Activated CD8-positive, alpha-beta T cell treated with anti-CD3 and anti-CD28 coated beads, Interleukin-2, amount 10 ng/mL, durations not matched to agents 7 days and 5 days (primary cell): ENCODE results near the gene ARPC1B. TPM values are rescaled to one million over a fixed set of nuclear protein-coding genes. Genes with fewer than 3 reads are reported as not detected.
A peak's percentile ranks its signal among the peaks of the same experiment; 100 is the strongest.

ENCODE experiments used
- ATAC-seq: fragments of 150-1000 bp; cut with Tn5 transposase; one replicate; pipeline ENCODE4 v1.10.0; 2021; ENCODE audit warnings: moderate library complexity
- CTCF ChIA-PET: fragments of 350-600 bp; sonication (Branson Sonifier 250); formaldehyde crosslinking; loops from one replicate; lab custom pipeline; 2021; ENCODE audit warnings: antibody characterized with exemption; lab: Charles Lee
- POLR2A ChIA-PET: fragments of 350-600 bp; sonication (Branson Sonifier 250); formaldehyde crosslinking; loops from one replicate; lab custom pipeline; 2021; ENCODE audit warnings: antibody characterized with exemption; lab: Charles Lee
- DNase-seq: peaks from one replicate; pipeline ENCODE4 v3.0.0-alpha.2; 2020
- H3K27ac Mint-ChIP-seq: one replicate; pipeline ENCODE4 v1.8.0; 2021; ENCODE audit warnings: mild to moderate bottlenecking, mixed read lengths
- H3K27me3 Mint-ChIP-seq: one replicate; pipeline ENCODE4 v1.8.0; 2021; ENCODE audit warnings: low read depth, mixed read lengths
- H3K36me3 Mint-ChIP-seq: one replicate; pipeline ENCODE4 v1.8.0; 2021; ENCODE audit warnings: low read depth, mixed read lengths
- H3K4me1 Mint-ChIP-seq: one replicate; pipeline ENCODE4 v1.8.0; 2021; ENCODE audit warnings: low read depth, mixed read lengths
- H3K4me3 Mint-ChIP-seq: one replicate; pipeline ENCODE4 v1.8.0; 2021; ENCODE audit warnings: mild to moderate bottlenecking, mixed read lengths
- H3K9me3 Mint-ChIP-seq: one replicate; pipeline ENCODE4 v1.8.0; 2022; ENCODE audit warnings: mixed read lengths; ENCODE audit not compliant: insufficient read depth
- total RNA-seq, 2 experiments: library from RNA; stranded (reverse); gene quantifications; one replicate each; pipeline ENCODE4 v1.2.3, GENCODE V29; 2021

ARPC1B gene
- total RNA-seq, 2 experiments from 2014 or later: 408 to 412 TPM

GRCh38 chr7:99399597-99399996 is 25.1 kb downstream of the ARPC1B start:
- Mint-ChIP-seq H3K27me3 (no peaks in the 10 kb centered on the region), H3K9me3 (no peaks in the 10 kb centered on the region), H3K27ac (peak overlapping the region; percentile 60), H3K4me3 (no peak overlapping the region), H3K4me1 (peaks cover 14% of the 10 kb centered on the region), H3K36me3 (peaks cover 69% of the 10 kb centered on the region)
- no peak for DNase-seq
- CTCF ChIA-PET: interaction anchor here (1.5 to 1.6 kb wide), 2 partner anchors 8 to 9 kb away, joined by 4 to 10 read pairs; partner anchors contain the start of genes BUD31 and PDAP1
- POLR2A ChIA-PET: interaction anchor here (1.4 to 3.1 kb wide), 4 partner anchors 9 to 25 kb away, joined by 3 to 23 read pairs (median 3); partner anchors contain the start of genes ARPC1B, BUD31 and PDAP1
- no peak for ATAC-seq

- ATAC-seq (no peak), DNase-seq (no peak)
- Mint-ChIP-seq H3K4me3 (no peak overlapping the region), H3K36me3 (peaks cover 44% of the 10 kb centered on the region), H3K27ac (peak overlapping the region; percentile 19), H3K27me3 (no peaks in the 10 kb centered on the region), H3K9me3 (no peaks in the 10 kb centered on the region), H3K4me1 (peaks cover 34% of the 10 kb centered on the region)
- ChIA-PET CTCF (no interaction called here), POLR2A (no interaction called here)
Measured at GRCh38 chr7:99402854-99403253, 28.3 kb downstream of the ARPC1B start.

- peaks cover 31% of the 10 kb centered on the region for H3K4me1 Mint-ChIP-seq
- no peak overlapping the region for H3K4me3 Mint-ChIP-seq
- H3K27ac Mint-ChIP-seq: peak overlapping the region; percentile 37
- peaks cover 37% of the 10 kb centered on the region for H3K36me3 Mint-ChIP-seq
- H3K9me3 Mint-ChIP-seq: no peaks in the 10 kb centered on the region
- POLR2A ChIA-PET: no interaction called here
- DNase-seq: no peak
- no peaks in the 10 kb centered on the region for H3K27me3 Mint-ChIP-seq
- CTCF ChIA-PET: interaction anchor here (0.6 kb wide), 1 partner anchor 13 kb away, joined by 3 read pairs; no protein-coding TSS in a partner anchor
- ATAC-seq: no peak
Measured at GRCh38 chr7:99403764-99404163, 29.2 kb downstream of the ARPC1B start.

- H3K27me3 Mint-ChIP-seq: no peaks in the 10 kb centered on the region
- ATAC-seq: no peak
- no peak overlapping the region for H3K4me3 Mint-ChIP-seq
- no peaks in the 10 kb centered on the region for H3K9me3 Mint-ChIP-seq
- ChIA-PET POLR2A (interaction anchor here (0.6 kb wide), 1 partner anchor 10 kb away, joined by 3 read pairs; no protein-coding TSS in a partner anchor), CTCF (no interaction called here)
- no peak for DNase-seq
- H3K4me1 Mint-ChIP-seq: peaks cover 29% of the 10 kb centered on the region
- peaks cover 36% of the 10 kb centered on the region for H3K36me3 Mint-ChIP-seq
- peak overlapping the region; percentile 37 for H3K27ac Mint-ChIP-seq
Measured at GRCh38 chr7:99404235-99404976, 29.9 kb downstream of the ARPC1B start.

GRCh38 chr7:99404977-99405320 is 30.4 kb downstream of the ARPC1B start:
- Mint-ChIP-seq H3K9me3 (no peaks in the 10 kb centered on the region), H3K27ac (no peak overlapping the region), H3K27me3 (no peaks in the 10 kb centered on the region), H3K36me3 (peaks cover 38% of the 10 kb centered on the region), H3K4me3 (no peak overlapping the region), H3K4me1 (peaks cover 33% of the 10 kb centered on the region)
- ChIA-PET POLR2A (no interaction called here), CTCF (interaction anchor here (1.0 kb wide), 1 partner anchor 18 kb away, joined by 4 read pairs; no protein-coding TSS in a partner anchor)
- DNase-seq: no peak
- no peak for ATAC-seq

- peak overlapping the region; percentile 98 for H3K4me3 Mint-ChIP-seq
- peak overlapping the region; percentile 99 for H3K27ac Mint-ChIP-seq
- peaks cover 34% of the 10 kb centered on the region for H3K36me3 Mint-ChIP-seq
- H3K27me3 Mint-ChIP-seq: no peaks in the 10 kb centered on the region
- DNase-seq: peak; percentile 33
- peaks cover 46% of the 10 kb centered on the region for H3K4me1 Mint-ChIP-seq
- ChIA-PET POLR2A (interaction anchor here (1.0 to 4.0 kb wide), 8 partner anchors 7 to 151 kb away, joined by 3 to 53 read pairs (median 23); partner anchors contain the start of genes ARPC1B, ZKSCAN5 and ZNF655), CTCF (interaction anchor here (1.2 to 3.2 kb wide), 7 partner anchors 7 to 345 kb away, joined by 3 to 17 read pairs (median 6); no protein-coding TSS in a partner anchor)
- no peaks in the 10 kb centered on the region for H3K9me3 Mint-ChIP-seq
- no peak for ATAC-seq
Measured at GRCh38 chr7:99406557-99406956, 32.0 kb downstream of the ARPC1B start.

- peak; percentile 49 for DNase-seq
- Mint-ChIP-seq H3K4me3 (peak overlapping the region; percentile 98), H3K27ac (peak overlapping the region; percentile 99), H3K36me3 (peaks cover 39% of the 10 kb centered on the region), H3K27me3 (no peaks in the 10 kb centered on the region), H3K9me3 (no peaks in the 10 kb centered on the region), H3K4me1 (peaks cover 48% of the 10 kb centered on the region)
- ChIA-PET CTCF (interaction anchor here (1.0 to 3.2 kb wide), 9 partner anchors 9 to 347 kb away, joined by 3 to 17 read pairs (median 4); no protein-coding TSS in a partner anchor), POLR2A (interaction anchor here (0.7 to 4.0 kb wide), 12 partner anchors 8 to 674 kb away, joined by 3 to 53 read pairs (median 10); partner anchors contain the start of genes ARPC1B, CPSF4, PTCD1 and ZKSCAN5)
- ATAC-seq: peak; percentile 13
Measured at GRCh38 chr7:99407872-99408378, 33.4 kb downstream of the ARPC1B start.

GRCh38 chr7:99408379-99409191 is 34.1 kb downstream of the ARPC1B start, which contains the start of the genes BUD31 and PDAP1:
TSS of gene BUD31 (plus strand) at chr7:99408969. CDS start at chr7:99411093, 2,124 bp downstream.
TSS of gene PDAP1 (minus strand) at chr7:99408597. CDS start at chr7:99408548, 49 bp downstream.
- Mint-ChIP-seq H3K27ac (peak within 1 kb of the TSS; percentile 99), H3K4me3 (peak within 1 kb of the TSS; percentile 98), H3K36me3 (peaks cover 39% of the 10 kb centered on the region), H3K9me3 (no peaks in the 10 kb centered on the region), H3K4me1 (peaks cover 49% of the 10 kb centered on the region), H3K27me3 (no peaks in the 10 kb centered on the region)
- POLR2A ChIA-PET: interaction anchor here (0.6 to 4.0 kb wide), 27 partner anchors 9 to 690 kb away, joined by 3 to 53 read pairs (median 4); partner anchors contain the start of genes ARPC1A, ARPC1B, ATP5MF and CPSF4
- CTCF ChIA-PET: interaction anchor here (0.6 to 3.2 kb wide), 11 partner anchors 10 to 67 kb away, joined by 3 to 17 read pairs (median 3); partner anchors contain the start of genes CPSF4 and PTCD1
- ATAC-seq (peak; percentile 84), DNase-seq (peak; percentile 95)

- H3K27ac Mint-ChIP-seq: peak overlapping the region; percentile 99
- peak overlapping the region; percentile 98 for H3K4me3 Mint-ChIP-seq
- peak; percentile 14 for ATAC-seq
- peaks cover 48% of the 10 kb centered on the region for H3K4me1 Mint-ChIP-seq
- H3K27me3 Mint-ChIP-seq: no peaks in the 10 kb centered on the region
- POLR2A ChIA-PET: interaction anchor here (0.6 to 4.0 kb wide), 24 partner anchors 8 to 690 kb away, joined by 3 to 53 read pairs (median 4); partner anchors contain the start of genes ARPC1A, ARPC1B, ATP5MF and CPSF4
- peaks cover 34% of the 10 kb centered on the region for H3K36me3 Mint-ChIP-seq
- CTCF ChIA-PET: interaction anchor here (0.6 to 3.2 kb wide), 9 partner anchors 10 to 67 kb away, joined by 3 to 17 read pairs (median 3); partner anchors contain the start of genes CPSF4 and PTCD1
- DNase-seq: no peak
- H3K9me3 Mint-ChIP-seq: no peaks in the 10 kb centered on the region
Measured at GRCh38 chr7:99409192-99409572, 34.7 kb downstream of the ARPC1B start.

- no peak for ATAC-seq
- Mint-ChIP-seq H3K27ac (peak overlapping the region; percentile 99), H3K4me1 (peaks cover 44% of the 10 kb centered on the region), H3K27me3 (no peaks in the 10 kb centered on the region), H3K4me3 (peak overlapping the region; percentile 98), H3K36me3 (peaks cover 34% of the 10 kb centered on the region), H3K9me3 (no peaks in the 10 kb centered on the region)
- POLR2A ChIA-PET: interaction anchor here (1.1 to 3.4 kb wide), 6 partner anchors 10 to 91 kb away, joined by 4 to 23 read pairs (median 6); partner anchors contain the start of genes ARPC1A and ZNF394
- no peak for DNase-seq
- CTCF ChIA-PET: interaction anchor here (1.6 to 1.9 kb wide), 2 partner anchors 44 to 49 kb away, joined by 3 to 4 read pairs; no protein-coding TSS in a partner anchor
Measured at GRCh38 chr7:99409806-99410205, 35.3 kb downstream of the ARPC1B start.
